GM10847 (cell line): ENCODE measurements around the gene OTP.

Source experiments
- POLR2A ChIP-seq: IDR thresholded peaks from 2 replicates; pipeline ENCODE4 v1.6.1; 2011; ENCODE audit not compliant: insufficient read length; ENCODE audit errors: extremely low read depth

The OTP gene

DNA sequence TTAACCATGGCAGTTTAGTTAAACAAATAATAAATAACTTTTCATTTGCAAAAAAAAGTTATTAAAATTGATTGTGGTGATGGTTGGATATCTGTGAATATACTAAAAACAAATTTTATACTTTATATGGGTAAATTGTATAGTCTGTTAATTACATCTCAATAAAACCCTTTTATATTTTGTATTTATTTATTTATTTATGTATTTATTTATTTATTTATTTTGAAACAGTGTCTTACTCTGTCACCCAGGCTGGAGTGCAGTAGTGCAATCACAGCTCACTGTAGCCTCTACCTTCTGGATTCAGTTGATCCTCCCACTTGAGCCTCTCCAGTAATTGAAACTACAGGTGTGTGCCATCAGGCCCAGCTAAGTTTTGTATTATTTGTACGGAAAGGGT lies 52.4 kb downstream of the OTP start:
- no peak for TF ChIP-seq POLR2A
